Hippocampal formation (tissue), 2 donors: ENCODE data around the gene WIPF3.
A peak's percentile ranks its signal among the peaks of the same experiment; 100 is the strongest.

Experiments
- DNase-seq, 2 donors: peaks; one replicate each; lab custom pipeline; 2025; lab: John Stamatoyannopoulos, UW

Gene WIPF3

GRCh38 chr7:29806208-29806994, at the start of gene WIPF3:
TSS of gene WIPF3 (plus strand) at chr7:29806508. CDS start at chr7:29834725, 28,217 bp downstream.
- no peak for DNase-seq

GRCh38 chr7:29763266-29763665, 43.0 kb upstream of the WIPF3 start:
- DNase-seq = no peak

DNA sequence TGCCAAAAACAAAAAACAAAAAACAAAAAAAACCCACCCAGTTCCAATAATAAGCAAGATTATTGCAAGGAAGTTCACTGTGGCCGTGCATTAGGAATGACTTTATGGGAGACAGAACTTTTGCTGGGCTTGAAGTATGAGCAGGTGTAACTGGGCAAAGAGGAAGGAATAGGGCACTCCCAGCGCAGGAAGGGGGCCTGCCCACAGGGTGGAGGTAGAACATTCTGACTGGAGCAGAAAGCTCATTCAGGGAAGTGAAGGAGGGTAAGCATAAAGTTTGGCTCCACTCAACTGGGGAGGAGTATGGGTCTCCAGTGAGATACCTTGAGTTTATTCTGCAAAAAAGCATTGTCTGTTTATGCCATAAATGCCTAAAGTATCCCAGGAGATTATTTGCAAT, 42.1 kb upstream of the WIPF3 start:
- DNase-seq = no peak

DNA sequence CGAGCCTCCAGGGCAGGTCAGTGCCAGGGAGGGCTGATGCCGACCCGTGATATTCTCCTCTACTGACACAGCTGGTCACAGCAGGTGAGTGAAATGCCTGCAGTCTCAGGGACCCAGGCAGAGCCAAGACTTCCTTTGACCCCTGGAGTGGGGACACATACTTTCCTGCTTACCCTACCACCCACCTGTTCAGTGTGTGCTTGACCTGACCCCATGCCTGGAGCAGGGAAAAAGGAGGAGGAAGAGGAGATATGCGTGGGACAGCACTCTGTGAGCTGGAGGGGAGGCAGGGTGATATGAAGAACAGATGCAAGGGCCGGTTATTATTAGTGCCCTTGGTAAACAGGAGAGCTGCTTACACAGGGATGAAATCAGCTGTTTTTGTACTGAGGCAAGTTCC, 40.8 kb upstream of the WIPF3 start:
- DNase-seq = no peak

DNA sequence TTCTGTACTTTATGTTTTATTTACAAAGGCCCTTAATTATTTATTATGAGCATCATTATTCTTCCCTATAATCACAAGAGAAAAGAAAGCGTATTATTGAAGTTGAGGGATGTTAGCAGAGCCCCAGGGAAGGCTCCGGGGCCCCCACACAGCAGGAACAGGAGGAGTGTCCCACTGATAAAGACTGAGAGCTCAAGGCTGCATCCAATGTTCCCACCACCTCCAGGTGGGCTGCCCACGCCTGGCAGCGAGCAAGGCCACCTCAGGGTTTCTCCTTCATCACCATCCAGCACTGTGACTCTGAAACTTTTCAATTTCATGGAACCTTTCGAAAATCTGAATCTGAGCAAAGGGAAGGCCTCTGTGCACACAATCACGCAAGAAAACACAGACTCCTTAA, 35.9 kb upstream of the WIPF3 start:
- no peak for DNase-seq

DNA sequence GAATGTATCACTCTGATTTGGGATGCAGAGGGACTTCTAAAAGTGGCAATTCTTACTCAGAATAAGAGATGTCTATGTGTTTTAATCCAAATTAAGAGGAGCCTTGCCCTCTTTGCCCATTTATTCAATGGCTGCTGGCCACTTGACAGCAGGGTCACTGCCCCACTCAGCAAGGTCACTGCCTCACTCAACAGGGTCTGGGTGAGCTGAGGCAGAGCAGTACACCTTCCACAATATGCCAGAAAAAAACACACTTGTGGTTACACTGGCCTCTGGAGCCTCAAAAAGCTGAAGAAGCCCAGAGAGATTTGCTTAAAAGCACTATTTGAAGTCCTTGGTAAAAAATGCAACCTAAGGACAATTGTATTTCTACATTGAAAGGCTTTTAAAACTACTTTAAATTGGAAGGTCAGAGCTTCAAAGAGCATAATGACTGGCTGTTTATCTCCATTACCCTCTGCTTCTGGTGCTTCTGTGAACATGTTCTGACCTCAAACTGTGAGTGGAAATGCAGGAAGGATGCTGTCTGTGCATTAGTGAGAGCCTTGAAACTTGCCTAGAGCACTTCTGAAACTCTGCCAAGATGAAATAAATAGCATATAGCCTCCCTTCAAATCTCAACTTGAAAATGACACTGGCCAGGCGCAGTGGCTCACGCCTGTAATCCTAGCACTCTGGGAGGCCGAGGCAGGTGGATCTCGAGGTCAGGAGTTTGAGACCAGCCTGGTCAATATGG, 35.1 kb upstream of the WIPF3 start:
- no peak for DNase-seq

- no peak for DNase-seq
These were observed 27.3 kb upstream of the WIPF3 start for GRCh38 chr7:29779017-29779416.

- DNase-seq = peak in 1 of 2 donors; percentile 1
These were observed 26.0 kb upstream of the WIPF3 start for GRCh38 chr7:29780346-29780745.

DNA sequence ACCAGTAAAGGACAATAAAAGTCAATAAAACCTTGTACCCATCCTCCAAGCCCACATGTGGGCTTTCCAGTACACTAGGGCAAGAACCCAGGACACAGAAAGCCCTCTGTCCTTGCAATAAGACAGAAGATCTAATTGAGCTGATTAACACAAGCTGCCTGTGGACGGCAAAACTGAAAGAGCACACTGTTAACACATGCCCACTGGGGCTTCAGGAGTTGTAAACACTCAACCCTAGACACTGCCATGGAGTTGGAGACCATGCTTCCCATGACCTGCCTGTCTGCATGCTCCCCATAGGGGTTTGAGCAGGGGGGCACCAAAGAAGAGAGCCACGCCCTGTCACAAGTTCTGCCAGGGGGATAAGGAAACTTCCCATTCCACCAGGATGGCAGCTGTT, 22.6 kb upstream of the WIPF3 start:
- DNase-seq = no peak

- DNase-seq = no peak
These were observed 12.8 kb upstream of the WIPF3 start for GRCh38 chr7:29793507-29793906.

DNA sequence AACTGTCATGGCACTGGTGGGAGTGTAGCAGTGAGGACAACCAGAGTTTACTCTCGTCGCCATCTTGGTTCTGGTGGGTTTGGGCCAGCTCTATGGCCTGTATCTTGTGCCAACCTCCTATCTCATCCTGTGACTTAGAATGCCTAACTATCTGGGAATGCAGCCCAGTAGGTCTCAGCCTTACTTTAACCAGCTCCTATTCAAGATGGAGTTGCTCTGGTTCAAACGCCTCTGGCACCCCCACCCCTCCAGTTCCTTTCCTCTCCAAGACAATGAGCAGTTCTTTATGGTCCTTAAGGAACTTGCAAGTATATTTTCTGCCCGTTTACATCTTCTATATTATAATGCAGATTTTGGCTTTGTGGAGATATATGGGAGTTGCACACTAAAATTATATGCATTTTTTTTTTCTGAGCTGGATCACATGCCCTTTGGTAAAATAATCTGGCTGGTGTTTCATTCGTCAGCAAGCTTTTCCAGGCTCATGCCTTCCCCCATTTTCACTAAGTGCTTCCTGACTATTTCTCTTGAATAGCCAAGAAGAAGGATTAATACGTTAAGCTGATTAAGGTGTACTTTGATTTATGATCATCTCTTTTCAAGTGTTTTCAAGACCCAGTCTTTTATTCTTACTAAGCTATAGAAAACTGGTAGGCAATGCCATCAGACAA, 11.2 kb upstream of the WIPF3 start:
- DNase-seq = no peak

DNA sequence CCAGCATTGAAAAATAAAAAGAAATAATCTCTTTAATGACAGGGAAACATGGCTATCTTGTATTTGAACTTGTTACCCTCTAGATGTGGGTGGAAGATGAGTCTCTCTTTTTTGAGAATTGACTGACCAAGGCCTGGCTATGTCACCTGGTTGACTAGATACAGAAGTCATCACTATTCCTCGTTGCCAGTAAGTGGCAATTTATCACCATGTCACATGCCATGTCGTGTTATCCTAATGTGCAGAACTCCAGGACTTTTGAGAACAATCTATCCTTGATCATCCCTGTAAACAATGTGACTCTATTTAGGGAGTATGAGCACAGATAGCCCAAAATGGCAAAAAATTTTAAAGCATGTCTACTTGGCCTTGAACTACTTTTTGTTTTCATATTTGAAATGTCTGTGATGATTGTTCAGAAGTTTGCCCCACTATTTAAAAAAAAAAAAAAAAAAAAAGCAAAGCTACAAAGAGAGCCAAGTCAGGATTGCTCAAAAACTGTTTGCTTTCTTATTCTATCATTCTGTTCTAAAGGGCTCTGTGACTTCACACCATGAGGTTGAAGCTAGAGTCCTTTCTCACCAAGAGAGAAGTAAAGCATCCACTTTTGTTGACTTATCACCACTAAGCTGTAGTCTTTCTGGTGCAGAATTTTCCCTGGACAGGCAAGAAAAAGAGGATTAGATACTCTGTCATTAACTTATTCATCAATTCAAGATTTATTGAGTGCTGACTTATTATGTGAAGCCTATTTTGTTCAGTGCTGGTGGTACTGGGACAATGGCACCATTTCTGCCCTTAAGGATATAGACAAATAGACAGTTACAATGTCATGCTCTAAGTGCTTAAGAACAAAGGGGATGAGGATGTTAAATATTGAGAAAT, 10.4 kb upstream of the WIPF3 start:
- no peak for DNase-seq

DNA sequence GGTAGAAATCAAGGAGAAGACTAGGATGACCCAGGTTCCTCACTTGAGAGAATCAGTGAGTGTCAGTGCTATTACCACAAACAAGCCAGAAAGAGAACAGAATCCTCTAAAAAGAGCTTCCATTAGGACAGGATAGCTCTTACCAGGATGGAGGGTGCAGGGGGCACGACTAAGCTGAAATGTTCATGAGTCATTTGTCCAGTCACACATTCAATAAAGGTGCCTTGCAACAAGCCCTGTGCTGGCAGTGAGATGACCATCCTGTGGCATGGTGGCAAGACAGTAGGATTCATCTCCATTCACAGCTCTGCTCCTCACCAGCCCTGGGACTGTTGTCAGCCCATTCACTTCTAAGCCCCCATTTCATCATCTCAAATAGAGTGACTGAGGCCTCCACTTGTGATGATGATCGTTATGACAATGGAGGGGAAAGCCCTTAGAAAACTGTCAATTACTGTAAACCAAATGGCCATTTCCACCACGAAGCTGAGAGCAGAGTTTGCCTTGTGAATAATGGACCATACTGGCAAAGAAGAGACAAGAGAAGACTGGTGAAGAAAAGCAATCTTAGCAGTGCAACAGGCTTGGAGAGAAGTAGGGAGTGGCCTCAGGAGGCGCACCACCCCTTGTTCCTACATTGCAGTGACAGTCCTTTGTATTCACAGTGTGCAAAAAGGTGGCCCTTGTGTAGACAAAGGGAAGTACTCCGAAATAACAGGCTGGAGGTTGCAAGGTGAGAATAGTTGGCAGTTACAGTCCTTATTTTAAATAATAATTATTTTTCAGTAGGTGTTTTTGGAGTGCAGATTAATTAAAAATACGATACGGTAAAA, 9.0 kb upstream of the WIPF3 start:
- no peak for DNase-seq

GRCh38 chr7:29798422-29798821, 7.9 kb upstream of the WIPF3 start:
- DNase-seq = no peak

DNA sequence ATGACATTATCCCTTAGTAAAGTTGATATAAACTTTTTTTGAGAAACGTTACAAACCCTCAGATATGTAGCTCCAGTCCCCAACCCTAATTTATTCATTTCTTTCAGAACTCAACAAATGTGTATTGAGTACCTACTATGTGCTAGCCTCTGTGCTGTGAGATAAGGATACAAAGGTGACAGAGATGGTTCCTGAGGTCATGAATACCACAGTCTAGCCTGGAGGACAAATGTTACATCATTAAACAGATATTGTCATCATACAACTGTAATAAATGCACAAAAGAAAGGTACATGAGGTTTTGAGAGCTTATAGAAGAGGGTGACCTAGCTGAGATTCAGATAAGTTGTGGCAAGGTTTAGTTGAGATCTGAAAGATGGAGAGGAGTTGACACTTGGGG, 4.4 kb upstream of the WIPF3 start:
- no peak for DNase-seq

DNA sequence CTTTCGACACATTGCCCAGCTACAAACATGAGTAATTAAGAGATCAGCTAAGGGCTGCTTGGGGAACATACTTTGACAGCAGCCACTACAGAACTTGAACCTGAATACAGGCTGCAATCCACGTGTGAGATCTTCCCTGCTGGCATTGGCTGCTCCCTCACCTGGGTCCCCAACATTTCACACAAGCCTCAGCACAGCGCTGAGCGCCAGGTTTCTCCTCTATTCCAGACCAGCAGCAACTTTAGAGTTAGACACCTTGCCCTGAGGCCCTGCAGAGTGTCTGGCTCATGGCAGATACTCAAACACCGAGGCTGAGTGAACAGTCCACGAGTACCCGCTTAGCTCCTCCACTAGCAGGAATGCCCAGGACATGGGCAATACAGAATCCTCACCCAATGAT, 1.3 kb upstream of the WIPF3 start:
- no peak for DNase-seq

DNA sequence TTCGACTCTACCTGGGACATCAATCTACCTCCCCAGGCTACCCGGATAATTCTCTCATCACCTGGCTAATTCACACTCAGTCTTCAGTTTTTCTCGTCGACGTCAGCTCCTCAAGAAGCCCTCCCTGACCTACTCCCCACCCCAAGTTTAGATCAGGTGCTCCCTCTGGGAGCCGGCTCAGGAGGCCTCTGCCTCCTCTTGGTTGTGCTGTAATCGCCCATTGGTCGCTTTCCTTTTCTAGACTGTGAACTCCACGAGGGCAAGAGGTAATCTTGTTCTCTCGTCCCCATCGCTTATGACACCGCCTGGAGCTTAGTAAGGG, 461 bp upstream of the WIPF3 start:
- DNase-seq = no peak

DNA sequence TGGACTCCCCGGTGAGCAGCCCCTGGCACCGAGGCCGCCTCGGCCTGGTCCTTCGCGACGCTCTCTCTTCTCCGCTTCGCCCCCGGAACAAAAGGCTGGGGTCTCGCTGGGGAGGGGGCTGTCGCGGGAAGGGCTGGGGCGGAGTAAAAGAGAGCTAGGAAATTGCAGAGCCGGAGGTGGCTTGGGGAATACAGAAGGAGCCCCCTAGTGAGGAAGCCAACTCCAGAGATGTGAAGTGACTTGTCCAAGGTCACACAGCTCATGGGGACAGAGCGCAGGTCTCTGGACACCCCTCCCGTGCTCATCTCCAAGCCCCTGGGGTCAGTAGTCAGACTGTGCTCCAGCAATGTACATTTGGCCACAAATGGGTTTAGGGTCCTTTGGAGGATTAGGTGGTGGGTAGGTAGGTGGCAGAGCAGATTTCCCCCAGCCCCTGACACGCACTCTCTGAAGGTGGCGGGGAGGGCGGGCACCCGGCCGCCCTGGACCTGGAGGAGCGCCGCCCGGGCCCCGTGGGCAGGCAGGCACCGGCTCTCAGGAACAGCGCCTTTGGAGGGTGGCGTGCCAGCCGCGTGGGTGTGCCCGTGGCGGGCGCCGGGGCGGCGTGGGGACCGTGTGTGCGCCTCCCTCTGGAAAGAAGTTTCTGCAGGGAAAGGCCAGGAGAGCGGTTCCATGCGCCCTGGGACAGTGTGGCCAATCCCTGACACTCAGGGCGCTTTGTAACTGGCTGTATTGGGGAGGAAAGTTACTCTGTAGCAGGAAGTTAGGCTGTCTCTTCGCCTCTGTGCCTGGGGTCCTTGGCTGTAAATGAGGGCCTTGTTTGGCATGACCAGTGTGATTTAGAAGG, 910 bp downstream of the WIPF3 start:
- DNase-seq = peak in 1 of 2 donors; percentile 22

GRCh38 chr7:29808075-29808801, 1.9 kb downstream of the WIPF3 start:
- DNase-seq = peak in 1 of 2 donors; percentile 31
